HCT116 (cell line): ENCODE data around the gene APBB3. TPM values are rescaled to one million over a fixed set of nuclear protein-coding genes. Genes with fewer than 3 reads are reported as not detected.

Experiments used
- ATAC-seq: fragments of 200-7000 bp; cut with Tn5 transposase; 2 replicates; pipeline ENCODE4 v1.9.1; 2020; ENCODE audit warnings: mild to moderate bottlenecking, moderate library complexity
- BruUV-seq: library from RNA; stranded (reverse); fragments of 400-500 nt; replicated peaks from 2 replicates; lab custom pipeline; 2021; lab: Mats Ljungman, UMichigan
- CTCF ChIA-PET: fragments of 300-600 bp; sonication (Branson Sonifier 250); formaldehyde crosslinking; loops from one replicate; lab custom pipeline; 2021; ENCODE audit warnings: antibody characterized with exemption; lab: Charles Lee
- POLR2A ChIA-PET: fragments of 300-600, 350-600 bp; sonication (Branson Sonifier 250); formaldehyde crosslinking; loops from one replicate; lab custom pipeline; 2021; ENCODE audit warnings: antibody characterized with exemption; lab: Charles Lee
- RAD21 ChIA-PET, 2 experiments: fragments of 300-600 bp; sonication (Branson Sonifier 250); formaldehyde crosslinking; loops; one replicate each; lab custom pipeline; 2023; ENCODE audit warnings: low total read pairs in 2 of 2; ENCODE audit not compliant: uncharacterized antibody in 2 of 2, unreplicated experiment in 2 of 2, low non-redundant PET in 1 of 2; lab: Charles Lee
- DNase-seq: peaks from one replicate; pipeline ENCODE4 v3.0.0-alpha.2; 2010; ENCODE audit warnings: low read depth, low spot score
- H2AFZ ChIP-seq: fragments of 200-600 bp; shearing (Covaris generic), sonication (generic); 2 replicates; pipeline ENCODE4 v1.6.1; 2017; ENCODE audit warnings: low read depth, mixed run types, mixed read lengths, antibody characterized with exemption, low read length; ENCODE audit not compliant: poor library complexity, severe bottlenecking
- H3K27ac ChIP-seq: 2 replicates; pipeline ENCODE4 v1.5.1; 2012; ENCODE audit warnings: low read depth, low read length
- H3K27me3 ChIP-seq: fragments of 200-600 bp; sonication (generic); 2 replicates; pipeline ENCODE4 v1.6.1; 2016; ENCODE audit warnings: mixed run types, low read length, mixed read lengths; ENCODE audit not compliant: insufficient read depth
- H3K36me3 ChIP-seq, 2 experiments: fragments of 200-500 bp in 1 of 2; fragments of 200-600 bp in 1 of 2; sonication (Bioruptor generic) in 1 of 2; sonication (generic) in 1 of 2; 2 replicates each; pipeline versions ENCODE4 v1.5.1 to v1.6.1; 2014 to 2016; ENCODE audit warnings: low read length in 2 of 2, inconsistent platforms in 1 of 2, mixed read lengths in 1 of 2, mixed run types in 1 of 2; ENCODE audit not compliant: insufficient read depth in 2 of 2, control insufficient read depth in 1 of 2
- H3K4me1 ChIP-seq, 2 experiments: fragments of 200-600 bp in 1 of 2; sonication (generic) in 1 of 2; 2 replicates each; pipeline versions ENCODE4 v1.5.1 to v1.6.1; 2012 to 2017; ENCODE audit warnings: low read length in 2 of 2, inconsistent platforms in 1 of 2, mild to moderate bottlenecking in 1 of 2, mixed read lengths in 1 of 2, mixed run types in 1 of 2, moderate library complexity in 1 of 2; ENCODE audit not compliant: insufficient read depth in 2 of 2, control insufficient read depth in 1 of 2
- H3K4me2 ChIP-seq: fragments of 200-600 bp; sonication (generic); 2 replicates; pipeline ENCODE4 v1.6.1; 2017; ENCODE audit warnings: mixed run types, low read length, mixed read lengths
- H3K4me3 ChIP-seq, 2 experiments: fragments of 200-600 bp in 1 of 2; sonication (generic) in 1 of 2; replicated peaks in 1 of 2; 2 replicates each; pipeline ENCODE4 v1.5.1; 2011 to 2016; ENCODE audit warnings: low read length in 2 of 2, control low read depth in 1 of 2, low read depth in 1 of 2, mild to moderate bottlenecking in 1 of 2, mixed read lengths in 1 of 2, mixed run types in 1 of 2
- H3K79me2 ChIP-seq: fragments of 200-600 bp; sonication (generic); 2 replicates; pipeline ENCODE4 v1.6.1; 2017; ENCODE audit warnings: mild to moderate bottlenecking, mixed run types, low read length, moderate library complexity, mixed read lengths; ENCODE audit not compliant: insufficient read depth
- H3K9ac ChIP-seq: fragments of 200-600 bp; sonication (generic); 2 replicates; pipeline ENCODE4 v1.6.1; 2016; ENCODE audit warnings: low read length, mixed read lengths
- H3K9me2 ChIP-seq: fragments of 200-600 bp; sonication (generic), shearing (Covaris generic); 2 replicates; pipeline ENCODE4 v1.6.1; 2017; ENCODE audit warnings: mixed run types, mild to moderate bottlenecking, moderate library complexity; ENCODE audit not compliant: insufficient read depth
- H3K9me3 ChIP-seq, 2 experiments: fragments of 200-500 bp in 1 of 2; fragments of 200-600 bp in 1 of 2; sonication (Bioruptor generic) in 1 of 2; sonication (generic) in 1 of 2; 2 replicates each; pipeline ENCODE4 v1.6.1; 2014 to 2017; ENCODE audit warnings: low read length in 2 of 2, mixed read lengths in 2 of 2, inconsistent platforms in 1 of 2, low read depth in 1 of 2, mild to moderate bottlenecking in 1 of 2, mixed run types in 1 of 2, moderate library complexity in 1 of 2; ENCODE audit not compliant: control insufficient read depth in 1 of 2, insufficient read depth in 1 of 2
- H4K20me1 ChIP-seq: fragments of 200-600 bp; sonication (generic), shearing (Covaris generic); 2 replicates; pipeline ENCODE4 v1.6.1; 2017; ENCODE audit warnings: mixed run types, mild to moderate bottlenecking, moderate library complexity; ENCODE audit not compliant: insufficient read depth
- CBX3 ChIP-seq: IDR thresholded peaks from 2 replicates; pipeline ENCODE4 v1.6.1; 2012; ENCODE audit warnings: low read depth
- JUND ChIP-seq: IDR thresholded peaks from 2 replicates; pipeline ENCODE4 v1.6.1; 2012
- POLR2AphosphoS5 ChIP-seq: IDR thresholded peaks from 2 replicates; pipeline ENCODE4 v1.6.1; 2011; ENCODE audit warnings: mild to moderate bottlenecking, low read depth, low read length, moderate library complexity
- SRF ChIP-seq: IDR thresholded peaks from 2 replicates; pipeline ENCODE4 v1.6.1; 2012; ENCODE audit warnings: low read depth
- intact Hi-C: fragments of 100-400 bp; cut with micrococcal nuclease; formaldehyde crosslinking; loops from 2 replicates; pipeline ENCODE4 v1.10.0; 2022
- total RNA-seq: library from RNA; stranded (reverse); gene quantifications from one replicate; pipeline ENCODE4 v1.2.1, GENCODE V29; 2021; ENCODE audit not compliant: unreplicated experiment
- TF ChIP-seq, protein P1 (sequence below), 3 experiments: fragments of 200-600 bp in 1 of 3; sonication (generic) in 1 of 3; IDR thresholded peaks in 2 of 3; conservative IDR thresholded peaks in 1 of 3; 2 replicates each; pipeline ENCODE4 v1.5.1; 2012 to 2017; ENCODE audit warnings: low read depth in 2 of 3, low read length in 2 of 3, antibody characterized with exemption in 1 of 3, borderline replicate concordance in 1 of 3, control low read depth in 1 of 3, mild to moderate bottlenecking in 1 of 3, mixed read lengths in 1 of 3, mixed run types in 1 of 3, moderate library complexity in 1 of 3; ENCODE audit not compliant: insufficient read depth in 1 of 3
- TF ChIP-seq, protein P2 (sequence below): IDR thresholded peaks from 2 replicates; pipeline ENCODE4 v1.6.1; 2012

APBB3 gene
- total RNA-seq, 1 experiment from 2014 or later = 28.4 TPM

DNA sequence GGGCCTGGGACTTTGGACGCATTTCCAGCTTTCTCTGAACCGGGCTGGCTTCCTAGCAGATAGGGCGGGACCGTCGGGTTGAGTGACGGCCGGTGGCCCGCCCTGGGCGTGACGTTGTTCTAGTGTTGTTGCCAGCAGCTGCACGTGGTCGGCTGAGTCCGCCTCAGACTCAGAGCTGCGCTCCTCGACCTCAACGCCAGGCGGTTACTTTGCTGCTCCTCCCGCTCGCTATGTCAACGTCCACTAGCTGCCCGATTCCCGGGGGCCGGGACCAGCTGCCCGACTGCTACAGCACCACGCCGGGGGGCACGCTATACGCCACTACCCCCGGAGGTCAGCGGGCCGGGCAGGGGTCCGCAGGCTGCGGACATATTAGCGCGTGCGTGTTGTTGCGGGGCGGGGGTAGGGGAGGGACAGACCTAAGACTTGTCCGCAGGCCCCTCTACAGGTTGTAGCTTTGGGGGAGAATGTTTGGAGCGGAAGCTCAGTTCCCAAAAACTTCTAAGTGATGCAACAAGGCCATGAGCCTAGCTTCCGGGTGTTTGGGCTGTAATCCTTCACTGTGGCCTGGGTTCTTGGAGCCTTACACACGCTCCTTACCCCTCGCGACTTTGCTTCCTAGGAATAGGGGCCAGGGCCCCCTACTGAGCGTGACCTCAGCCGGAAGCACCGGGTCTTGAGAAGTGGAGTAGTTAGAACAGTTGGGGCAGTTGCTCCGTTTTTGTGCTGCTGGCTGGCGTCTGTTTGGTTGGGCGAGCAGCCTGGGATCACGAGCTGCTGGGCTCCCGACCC, 16.7 kb downstream of the APBB3 start, which contains the start of gene EIF4EBP3:
Gene EIF4EBP3, plus strand, starts transcription at position 155 of the 792 bp plus-strand sequence. Its CDS starts 76 bp downstream, at position 231.
- Histone ChIP-seq H3K27me3 (no peaks in the 10 kb centered on the region), H3K9me2 (no peaks in the 10 kb centered on the region), H4K20me1 (no peaks in the 10 kb centered on the region)
- CTCF ChIA-PET = interaction anchor here (0.7 to 1.3 kb wide), 2 partner anchors 175 to 184 kb away, joined by 3 to 4 read pairs; no protein-coding TSS in a partner anchor
- RAD21 ChIA-PET = interaction anchor here in 1 of 2 experiments (0.6 to 1.1 kb wide), 2 partner anchors 35 to 172 kb away, joined by 3 read pairs; no protein-coding TSS in a partner anchor
- no TSS peak for BruUV-seq
- intact Hi-C loops = no loop called here
- no peak for TF ChIP-seq SRF
- TF ChIP-seq, protein P1, sequence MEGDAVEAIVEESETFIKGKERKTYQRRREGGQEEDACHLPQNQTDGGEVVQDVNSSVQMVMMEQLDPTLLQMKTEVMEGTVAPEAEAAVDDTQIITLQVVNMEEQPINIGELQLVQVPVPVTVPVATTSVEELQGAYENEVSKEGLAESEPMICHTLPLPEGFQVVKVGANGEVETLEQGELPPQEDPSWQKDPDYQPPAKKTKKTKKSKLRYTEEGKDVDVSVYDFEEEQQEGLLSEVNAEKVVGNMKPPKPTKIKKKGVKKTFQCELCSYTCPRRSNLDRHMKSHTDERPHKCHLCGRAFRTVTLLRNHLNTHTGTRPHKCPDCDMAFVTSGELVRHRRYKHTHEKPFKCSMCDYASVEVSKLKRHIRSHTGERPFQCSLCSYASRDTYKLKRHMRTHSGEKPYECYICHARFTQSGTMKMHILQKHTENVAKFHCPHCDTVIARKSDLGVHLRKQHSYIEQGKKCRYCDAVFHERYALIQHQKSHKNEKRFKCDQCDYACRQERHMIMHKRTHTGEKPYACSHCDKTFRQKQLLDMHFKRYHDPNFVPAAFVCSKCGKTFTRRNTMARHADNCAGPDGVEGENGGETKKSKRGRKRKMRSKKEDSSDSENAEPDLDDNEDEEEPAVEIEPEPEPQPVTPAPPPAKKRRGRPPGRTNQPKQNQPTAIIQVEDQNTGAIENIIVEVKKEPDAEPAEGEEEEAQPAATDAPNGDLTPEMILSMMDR (IDR thresholded peaks at IDR 0.05 in 2 of 3, conservative IDR thresholded peaks at IDR 0.05 in 1 of 3; ENCODE audit: borderline replicate concordance in 1 of 3, insufficient read depth in 1 of 3, low read depth in 2 of 3, low read length in 2 of 3) = peak in 2 of 3 experiments; percentile 38 to 47; a peak in 4 of 6 replicates
- no peak for TF ChIP-seq JUND
- peak; percentile 56 for TF ChIP-seq POLR2AphosphoS5
- TF ChIP-seq CBX3 = no peak
- TF ChIP-seq, protein P2, sequence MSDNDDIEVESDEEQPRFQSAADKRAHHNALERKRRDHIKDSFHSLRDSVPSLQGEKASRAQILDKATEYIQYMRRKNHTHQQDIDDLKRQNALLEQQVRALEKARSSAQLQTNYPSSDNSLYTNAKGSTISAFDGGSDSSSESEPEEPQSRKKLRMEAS = peak; percentile 96
- TF ChIP-seq, all 23 proteins: peak for 3
- Histone ChIP-seq H2AFZ (no peak within 1 kb of the TSS), H3K9me3 (no peaks in the 10 kb centered on the region), H3K4me1 (peaks cover 2 to 25% of the 10 kb centered on the region in 2 experiments; a peak in 3 of 4 replicates), H3K4me3 (no peak within 1 kb of the TSS), H3K9ac (no peak within 1 kb of the TSS), H3K36me3 (peaks cover 12 to 40% of the 10 kb centered on the region in 2 experiments; a peak in 3 of 4 replicates), H3K4me2 (peak within 1 kb of the TSS; percentile 10; the same call in 1 of the 2 replicates), H3K27ac (peak within 1 kb of the TSS; percentile 34; the same call in 1 of the 2 replicates), H3K79me2 (peaks cover 23% of the 10 kb centered on the region; the same call in 1 of the 2 replicates)
- ATAC-seq = peak; percentile 95
- peak; percentile 61 for DNase-seq
- POLR2A ChIA-PET = no interaction called here
